ENCODE results near the gene HNF1A. TPM values are rescaled to one million over a fixed set of nuclear protein-coding genes. Genes with fewer than 3 reads are reported as not detected.

Gene HNF1A
- total RNA-seq, 5 donors from 2014 or later (not counting 1 experiment from before 2014, with no cell fraction given), result not detected

GRCh38 chr12:120962532-120963020 lies 15.8 kb upstream of the HNF1A start:
- no CpG with 5 or more reads among the region's 2 CpGs for WGBS (ENCODE audit: insufficient coverage)

GRCh38 chr12:120964298-120964697 lies 14.0 kb upstream of the HNF1A start:
- no peaks in the 10 kb centered on the region for H3K36me3 ChIP-seq (ENCODE audit: control insufficient read depth in 2 of 2, extremely low read depth in 1 of 2, insufficient read depth in 1 of 2, low read length in 1 of 2)
- H3K27ac ChIP-seq (ENCODE audit: low read length), result no peak overlapping the region
- peaks cover 6 to 14% of the 10 kb centered on the region in 2 experiments for H3K4me1 ChIP-seq (ENCODE audit: control insufficient read depth in 1 of 2, extremely low read depth in 1 of 2, insufficient read depth in 2 of 2, low read length in 2 of 2)
- Mint-ChIP-seq H3K4me1 (peaks cover 0 to 17% (median 14%) of the 10 kb centered on the region in 3 donors), H3K9me3 (no peaks in the 10 kb centered on the region), H3K27ac (no peak overlapping the region), H3K36me3 (no peaks in the 10 kb centered on the region), H3K4me3 (no peak overlapping the region), H3K27me3 (no peaks in the 10 kb centered on the region)
- DNase-seq, result no peak
- ATAC-seq (replicated peaks in 1 of 4), result no peak
- no peaks in the 10 kb centered on the region for H3K27me3 ChIP-seq (replicated peaks in 1 of 2; ENCODE audit: control insufficient read depth in 2 of 2, extremely low read depth in 1 of 2, insufficient read depth in 2 of 2, low read length in 1 of 2)
- POLR2A ChIA-PET, result no interaction called here
- 88% methylated on average over 3 of the region's 8 CpGs for WGBS (ENCODE audit: insufficient coverage)
- H3K9me3 ChIP-seq, result no peaks in the 10 kb centered on the region
- H3K4me3 ChIP-seq (ENCODE audit: control insufficient read depth in 1 of 2, extremely low read depth in 1 of 2, low read length in 1 of 2), result no peak overlapping the region
- CTCF ChIA-PET, result interaction anchor here in 1 of 2 donors (0.7 kb wide), 2 partner anchors 10 to 246 kb away, joined by 3 to 5 read pairs; no protein-coding TSS in a partner anchor

More at GRCh38 chr12:120962532-120963020, 15.8 kb upstream of the HNF1A start:
- POLR2A ChIA-PET, result no interaction called here
- CTCF ChIA-PET, result interaction anchor here (0.5 to 0.8 kb wide), 3 partner anchors 9 to 102 kb away, joined by 3 to 5 read pairs (median 3); no protein-coding TSS in a partner anchor
- peaks cover 0 to 3% of the 10 kb centered on the region in 2 experiments for H3K27me3 ChIP-seq (replicated peaks in 1 of 2; ENCODE audit: control insufficient read depth in 2 of 2, extremely low read depth in 1 of 2, insufficient read depth in 2 of 2, low read length in 1 of 2)
- H3K36me3 ChIP-seq (ENCODE audit: control insufficient read depth in 2 of 2, extremely low read depth in 1 of 2, insufficient read depth in 1 of 2, low read length in 1 of 2), result no peaks in the 10 kb centered on the region
- peaks cover 6 to 20% of the 10 kb centered on the region in 2 experiments for H3K4me1 ChIP-seq (ENCODE audit: control insufficient read depth in 1 of 2, extremely low read depth in 1 of 2, insufficient read depth in 2 of 2, low read length in 2 of 2)
- no peak overlapping the region for H3K27ac ChIP-seq (ENCODE audit: low read length)
- no peak overlapping the region for H3K4me3 ChIP-seq (ENCODE audit: control insufficient read depth in 1 of 2, extremely low read depth in 1 of 2, low read length in 1 of 2)
- H3K36me3 Mint-ChIP-seq, result no peaks in the 10 kb centered on the region
- no peaks in the 10 kb centered on the region for H3K9me3 ChIP-seq
- no peaks in the 10 kb centered on the region for H3K9me3 Mint-ChIP-seq
- no peak overlapping the region for H3K4me3 Mint-ChIP-seq
- DNase-seq (no peak), ATAC-seq (replicated peaks in 1 of 4) (no peak)
- no peaks in the 10 kb centered on the region for H3K27me3 Mint-ChIP-seq
- peaks cover 0 to 21% (median 19%) of the 10 kb centered on the region in 3 donors for H3K4me1 Mint-ChIP-seq
- H3K27ac Mint-ChIP-seq, result no peak overlapping the region

- no peak for DNase-seq
- no peaks in the 10 kb centered on the region for H3K9me3 ChIP-seq
- H3K36me3 ChIP-seq (ENCODE audit: control insufficient read depth in 2 of 2, extremely low read depth in 1 of 2, insufficient read depth in 1 of 2, low read length in 1 of 2), result no peaks in the 10 kb centered on the region
- H3K36me3 Mint-ChIP-seq, result no peaks in the 10 kb centered on the region
- no peak for ATAC-seq (replicated peaks in 1 of 4)
- ChIA-PET CTCF (no interaction called here), POLR2A (no interaction called here)
- H3K27ac ChIP-seq (ENCODE audit: low read length), result no peak overlapping the region
- peaks cover 2 to 3% of the 10 kb centered on the region in 2 experiments for H3K4me1 ChIP-seq (ENCODE audit: control insufficient read depth in 1 of 2, extremely low read depth in 1 of 2, insufficient read depth in 2 of 2, low read length in 2 of 2)
- H3K27me3 Mint-ChIP-seq, result no peaks in the 10 kb centered on the region
- H3K27me3 ChIP-seq (replicated peaks in 1 of 2; ENCODE audit: control insufficient read depth in 2 of 2, extremely low read depth in 1 of 2, insufficient read depth in 2 of 2, low read length in 1 of 2), result no peaks in the 10 kb centered on the region
- no peak overlapping the region for H3K27ac Mint-ChIP-seq
- no peak overlapping the region for H3K4me3 Mint-ChIP-seq
- H3K9me3 Mint-ChIP-seq, result no peaks in the 10 kb centered on the region
- 85% methylated on average over 9 of the region's 13 CpGs for WGBS (ENCODE audit: insufficient coverage)
- no peak overlapping the region for H3K4me3 ChIP-seq (ENCODE audit: control insufficient read depth in 1 of 2, extremely low read depth in 1 of 2, low read length in 1 of 2)
- peaks cover 0 to 4% (median 3%) of the 10 kb centered on the region in 3 donors for H3K4me1 Mint-ChIP-seq
Measured at GRCh38 chr12:120965534-120966091, 12.7 kb upstream of the HNF1A start.

- ATAC-seq (replicated peaks in 1 of 4) (no peak), DNase-seq (no peak)
- ChIA-PET CTCF (no interaction called here), POLR2A (no interaction called here)
- Mint-ChIP-seq H3K4me1 (peaks cover 4 to 6% (median 6%) of the 10 kb centered on the region in 3 donors), H3K36me3 (no peaks in the 10 kb centered on the region), H3K9me3 (no peaks in the 10 kb centered on the region), H3K4me3 (no peak overlapping the region), H3K27me3 (no peaks in the 10 kb centered on the region), H3K27ac (no peak overlapping the region)
- Histone ChIP-seq H3K4me1 (ENCODE audit: control insufficient read depth in 1 of 2, extremely low read depth in 1 of 2, insufficient read depth in 2 of 2, low read length in 2 of 2) (peaks cover 0 to 2% of the 10 kb centered on the region in 2 experiments), H3K9me3 (no peaks in the 10 kb centered on the region), H3K27ac (ENCODE audit: low read length) (no peak overlapping the region), H3K27me3 (replicated peaks in 1 of 2; ENCODE audit: control insufficient read depth in 2 of 2, extremely low read depth in 1 of 2, insufficient read depth in 2 of 2, low read length in 1 of 2) (no peaks in the 10 kb centered on the region), H3K4me3 (ENCODE audit: control insufficient read depth in 1 of 2, extremely low read depth in 1 of 2, low read length in 1 of 2) (no peak overlapping the region), H3K36me3 (ENCODE audit: control insufficient read depth in 2 of 2, extremely low read depth in 1 of 2, insufficient read depth in 1 of 2, low read length in 1 of 2) (no peaks in the 10 kb centered on the region)
- WGBS (ENCODE audit: insufficient coverage), result 73% methylated on average over 3 of the region's 3 CpGs
Measured at GRCh38 chr12:120970310-120970709, 8.0 kb upstream of the HNF1A start.

- CTCF ChIA-PET, result interaction anchor here (0.5 to 2.1 kb wide), 32 partner anchors 8 to 647 kb away, joined by 3 to 14 read pairs (median 4); partner anchors contain the start of gene POP5 (in 1 of the 2)
- DNase-seq, result peak in 24 of 35 experiments; percentile 5 to 77 (median 23)
- Mint-ChIP-seq H3K9me3 (no peaks in the 10 kb centered on the region), H3K36me3 (no peaks in the 10 kb centered on the region), H3K27ac (no peak overlapping the region), H3K4me3 (no peak overlapping the region), H3K27me3 (no peaks in the 10 kb centered on the region), H3K4me1 (peaks cover 4 to 6% (median 6%) of the 10 kb centered on the region in 3 donors)
- ATAC-seq (replicated peaks in 1 of 4), result peak; percentile 88 to 92 (median 91)
- WGBS (ENCODE audit: insufficient coverage), result 62% methylated on average over 6 of the region's 13 CpGs
- Histone ChIP-seq H3K4me3 (ENCODE audit: control insufficient read depth in 1 of 2, extremely low read depth in 1 of 2, low read length in 1 of 2) (no peak overlapping the region), H3K9me3 (no peaks in the 10 kb centered on the region), H3K27me3 (replicated peaks in 1 of 2; ENCODE audit: control insufficient read depth in 2 of 2, extremely low read depth in 1 of 2, insufficient read depth in 2 of 2, low read length in 1 of 2) (no peaks in the 10 kb centered on the region), H3K27ac (ENCODE audit: low read length) (no peak overlapping the region), H3K36me3 (ENCODE audit: control insufficient read depth in 2 of 2, extremely low read depth in 1 of 2, insufficient read depth in 1 of 2, low read length in 1 of 2) (no peaks in the 10 kb centered on the region), H3K4me1 (ENCODE audit: control insufficient read depth in 1 of 2, extremely low read depth in 1 of 2, insufficient read depth in 2 of 2, low read length in 2 of 2) (peaks cover 0 to 2% of the 10 kb centered on the region in 2 experiments)
- POLR2A ChIA-PET, result interaction anchor here in 1 of 2 donors (0.6 kb wide), 1 partner anchor 399 kb away, joined by 7 read pairs; no protein-coding TSS in a partner anchor
Measured at GRCh38 chr12:120971299-120972180, 6.8 kb upstream of the HNF1A start.

- Histone ChIP-seq H3K36me3 (ENCODE audit: control insufficient read depth in 2 of 2, extremely low read depth in 1 of 2, insufficient read depth in 1 of 2, low read length in 1 of 2) (no peaks in the 10 kb centered on the region), H3K4me1 (ENCODE audit: control insufficient read depth in 1 of 2, extremely low read depth in 1 of 2, insufficient read depth in 2 of 2, low read length in 2 of 2) (peaks cover 0 to 2% of the 10 kb centered on the region in 2 experiments), H3K9me3 (no peaks in the 10 kb centered on the region), H3K27ac (ENCODE audit: low read length) (no peak overlapping the region), H3K27me3 (replicated peaks in 1 of 2; ENCODE audit: control insufficient read depth in 2 of 2, extremely low read depth in 1 of 2, insufficient read depth in 2 of 2, low read length in 1 of 2) (no peaks in the 10 kb centered on the region), H3K4me3 (ENCODE audit: control insufficient read depth in 1 of 2, extremely low read depth in 1 of 2, low read length in 1 of 2) (no peak overlapping the region)
- WGBS (ENCODE audit: insufficient coverage), result 90% methylated on average over 6 of the region's 10 CpGs
- no peaks in the 10 kb centered on the region for H3K27me3 Mint-ChIP-seq
- no peak for ATAC-seq (replicated peaks in 1 of 4)
- no peaks in the 10 kb centered on the region for H3K9me3 Mint-ChIP-seq
- peaks cover 4 to 6% (median 6%) of the 10 kb centered on the region in 3 donors for H3K4me1 Mint-ChIP-seq
- POLR2A ChIA-PET, result no interaction called here
- no peak for DNase-seq
- CTCF ChIA-PET, result interaction anchor here (0.5 to 2.1 kb wide), 9 partner anchors 13 to 324 kb away, joined by 3 to 14 read pairs (median 5); no protein-coding TSS in a partner anchor
- H3K27ac Mint-ChIP-seq, result no peak overlapping the region
- H3K4me3 Mint-ChIP-seq, result no peak overlapping the region
- H3K36me3 Mint-ChIP-seq, result no peaks in the 10 kb centered on the region
Measured at GRCh38 chr12:120972870-120973543, 5.3 kb upstream of the HNF1A start.
